Suprapubic skin (tissue), 3 donors: ENCODE data around the gene SGCD.

Experiments used
- CTCF ChIP-seq, 2 donors: fragments of 200-600 bp in 1 of 2; fragments of 450-650 bp in 1 of 2; sonication (generic) in 1 of 2; IDR thresholded peaks; one replicate each; pipeline ENCODE4 v1.5.1; 2016 to 2019; ENCODE audit warnings: antibody characterized with exemption in 2 of 2, mild to moderate bottlenecking in 1 of 2, moderate library complexity in 1 of 2
- POLR2AphosphoS5 ChIP-seq, 3 donors: sonication (generic); formaldehyde crosslinking; IDR thresholded peaks; one replicate each; pipeline ENCODE4 v1.6.1; 2017; ENCODE audit warnings: antibody characterized with exemption in 3 of 3

- TF ChIP-seq POLR2AphosphoS5 (IDR thresholded peaks at IDR 0.05), result no peak
- TF ChIP-seq CTCF (IDR thresholded peaks at IDR 0.05), result no peak
These were observed 173.8 kb downstream of the SGCD start for GRCh38 chr5:156500755-156501154.
